Choroid plexus epithelial cell (primary cell): ENCODE data around the gene SEC31A.

Source experiments
- DNase-seq: peaks from one replicate; pipeline ENCODE4 v3.0.0-alpha.2; 2010; ENCODE audit warnings: low read depth
- H3K4me3 ChIP-seq: 2 replicates; pipeline ENCODE4 v1.5.1; 2011; ENCODE audit warnings: low read depth, mild to moderate bottlenecking, control low read depth, low read length, moderate library complexity
- CTCF ChIP-seq: conservative IDR thresholded peaks from 2 replicates; pipeline ENCODE4 v1.5.1; 2011; ENCODE audit warnings: low read depth, mild to moderate bottlenecking, control low read depth, inconsistent platforms, low read length, moderate library complexity

The SEC31A gene

GRCh38 chr4:82782626-82783345, 108.2 kb downstream of the SEC31A start:
- DNase-seq, result no peak
- no peak for TF ChIP-seq CTCF
- no peak overlapping the region for H3K4me3 ChIP-seq

GRCh38 chr4:82780752-82781231, 110.2 kb downstream of the SEC31A start:
- peak; percentile 95 for DNase-seq
- H3K4me3 ChIP-seq, result no peak overlapping the region
- peak; percentile 49 for TF ChIP-seq CTCF

GRCh38 chr4:82780170-82780751, 110.7 kb downstream of the SEC31A start:
- no peak for TF ChIP-seq CTCF
- no peak for DNase-seq
- H3K4me3 ChIP-seq, result no peak overlapping the region

- DNase-seq, result peak; percentile 46
- no peak overlapping the region for H3K4me3 ChIP-seq
- no peak for TF ChIP-seq CTCF
Measured at GRCh38 chr4:82779032-82779431, 111.9 kb downstream of the SEC31A start.

GRCh38 chr4:82777857-82778525, 113.0 kb downstream of the SEC31A start:
- H3K4me3 ChIP-seq, result no peak overlapping the region
- no peak for DNase-seq
- TF ChIP-seq CTCF, result no peak

GRCh38 chr4:82776925-82777542, 113.9 kb downstream of the SEC31A start:
- no peak overlapping the region for H3K4me3 ChIP-seq
- DNase-seq, result peak; percentile 80
- no peak for TF ChIP-seq CTCF
